ENCODE measurements around the gene KCNK10.

DNA sequence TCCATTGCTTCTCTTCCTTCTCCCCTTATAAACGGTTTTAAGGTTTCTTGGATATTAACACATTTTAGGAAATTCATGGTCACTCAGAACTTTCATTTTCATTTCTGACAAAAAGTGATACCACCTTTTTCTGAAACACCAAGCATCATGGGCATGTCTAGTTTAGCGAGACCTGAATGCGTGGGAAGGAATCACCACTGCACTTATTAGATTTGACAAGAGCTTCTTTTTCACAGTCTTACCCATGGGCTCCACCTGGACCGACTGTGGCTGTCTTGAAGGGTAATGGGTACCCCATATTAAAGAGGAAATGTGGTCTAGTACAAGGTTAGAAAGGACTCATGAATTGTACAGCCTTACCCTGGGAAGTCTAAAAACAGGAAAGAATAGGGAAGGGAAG lies 95.4 kb downstream of the KCNK10 start:
- TF ChIP-seq MXI1 (IDR thresholded peaks at IDR 0.05; ENCODE audit: low read depth, low read length) (no peak), POLR2AphosphoS5 (IDR thresholded peaks at IDR 0.05; ENCODE audit: low read depth, low read length) (no peak), SIN3A (IDR thresholded peaks at IDR 0.05; ENCODE audit: borderline replicate concordance, low read depth, low read length) (no peak), FOXJ3 (CRISPR knock-in tag; IDR thresholded peaks at IDR 0.05) (no peak), RAD21 (IDR thresholded peaks at IDR 0.05; ENCODE audit: low read length) (no peak)
- TF ChIP-seq, protein P1, sequence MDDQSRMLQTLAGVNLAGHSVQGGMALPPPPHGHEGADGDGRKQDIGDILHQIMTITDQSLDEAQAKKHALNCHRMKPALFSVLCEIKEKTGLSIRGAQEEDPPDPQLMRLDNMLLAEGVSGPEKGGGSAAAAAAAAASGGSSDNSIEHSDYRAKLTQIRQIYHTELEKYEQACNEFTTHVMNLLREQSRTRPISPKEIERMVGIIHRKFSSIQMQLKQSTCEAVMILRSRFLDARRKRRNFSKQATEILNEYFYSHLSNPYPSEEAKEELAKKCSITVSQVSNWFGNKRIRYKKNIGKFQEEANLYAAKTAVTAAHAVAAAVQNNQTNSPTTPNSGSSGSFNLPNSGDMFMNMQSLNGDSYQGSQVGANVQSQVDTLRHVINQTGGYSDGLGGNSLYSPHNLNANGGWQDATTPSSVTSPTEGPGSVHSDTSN (IDR thresholded peaks at IDR 0.05) = no peak
- TF ChIP-seq, protein P2, sequence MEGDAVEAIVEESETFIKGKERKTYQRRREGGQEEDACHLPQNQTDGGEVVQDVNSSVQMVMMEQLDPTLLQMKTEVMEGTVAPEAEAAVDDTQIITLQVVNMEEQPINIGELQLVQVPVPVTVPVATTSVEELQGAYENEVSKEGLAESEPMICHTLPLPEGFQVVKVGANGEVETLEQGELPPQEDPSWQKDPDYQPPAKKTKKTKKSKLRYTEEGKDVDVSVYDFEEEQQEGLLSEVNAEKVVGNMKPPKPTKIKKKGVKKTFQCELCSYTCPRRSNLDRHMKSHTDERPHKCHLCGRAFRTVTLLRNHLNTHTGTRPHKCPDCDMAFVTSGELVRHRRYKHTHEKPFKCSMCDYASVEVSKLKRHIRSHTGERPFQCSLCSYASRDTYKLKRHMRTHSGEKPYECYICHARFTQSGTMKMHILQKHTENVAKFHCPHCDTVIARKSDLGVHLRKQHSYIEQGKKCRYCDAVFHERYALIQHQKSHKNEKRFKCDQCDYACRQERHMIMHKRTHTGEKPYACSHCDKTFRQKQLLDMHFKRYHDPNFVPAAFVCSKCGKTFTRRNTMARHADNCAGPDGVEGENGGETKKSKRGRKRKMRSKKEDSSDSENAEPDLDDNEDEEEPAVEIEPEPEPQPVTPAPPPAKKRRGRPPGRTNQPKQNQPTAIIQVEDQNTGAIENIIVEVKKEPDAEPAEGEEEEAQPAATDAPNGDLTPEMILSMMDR (IDR thresholded peaks at IDR 0.05) = no peak

All from SK-N-SH (cell line).